ENCODE data around the gene DPP8.
"Not testable (repeated sequence)": the region's sequence is repeated elsewhere in the genome, so short reads cannot be mapped to it uniquely, and the experiment has no call there.

DPP8 gene

DNA sequence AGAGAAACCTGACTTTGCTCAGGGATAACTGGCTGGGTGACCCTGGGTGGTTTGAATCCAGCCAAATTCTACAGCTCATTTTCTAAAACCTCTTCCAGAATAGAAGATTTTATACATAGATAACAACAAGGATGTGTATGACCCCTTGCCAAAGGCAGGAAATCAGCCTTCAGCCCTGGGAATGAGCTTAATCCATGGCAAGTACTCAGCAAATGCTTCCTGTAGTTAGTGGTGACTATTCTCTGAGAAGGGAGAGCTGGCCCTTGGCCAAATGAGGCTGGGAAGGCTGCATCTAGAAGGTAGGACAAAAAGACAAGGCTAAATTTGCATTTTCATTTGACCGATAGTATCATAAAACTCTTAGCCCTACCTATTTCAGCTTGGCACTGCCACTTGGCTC is 8.1 kb upstream of the DPP8 start:
- in situ Hi-C loops (cut with MboI; ENCODE audit: low sequenced_read_pairs), result no loop called here

DNA sequence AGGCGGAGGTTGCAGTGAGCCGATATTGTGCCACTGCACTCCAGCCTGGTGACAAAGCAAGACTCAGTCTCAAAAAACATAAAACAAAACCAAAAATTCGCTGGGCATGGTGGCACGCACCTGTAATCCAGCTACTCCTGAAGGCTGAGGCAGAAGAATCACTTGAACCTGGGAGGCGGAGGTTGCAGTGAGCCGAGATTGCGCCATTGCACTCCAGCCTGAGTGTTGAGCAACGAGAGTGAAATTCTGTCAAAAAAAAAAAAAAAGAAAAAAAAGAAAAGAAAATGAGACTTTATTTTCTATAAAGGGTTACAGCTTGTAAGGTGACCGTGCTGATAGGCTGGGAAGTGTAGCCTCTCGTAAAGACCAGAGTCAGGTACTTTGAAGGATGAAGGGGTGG is 6.7 kb upstream of the DPP8 start:
- in situ Hi-C loops (cut with MboI; ENCODE audit: low sequenced_read_pairs), result no loop called here

DNA sequence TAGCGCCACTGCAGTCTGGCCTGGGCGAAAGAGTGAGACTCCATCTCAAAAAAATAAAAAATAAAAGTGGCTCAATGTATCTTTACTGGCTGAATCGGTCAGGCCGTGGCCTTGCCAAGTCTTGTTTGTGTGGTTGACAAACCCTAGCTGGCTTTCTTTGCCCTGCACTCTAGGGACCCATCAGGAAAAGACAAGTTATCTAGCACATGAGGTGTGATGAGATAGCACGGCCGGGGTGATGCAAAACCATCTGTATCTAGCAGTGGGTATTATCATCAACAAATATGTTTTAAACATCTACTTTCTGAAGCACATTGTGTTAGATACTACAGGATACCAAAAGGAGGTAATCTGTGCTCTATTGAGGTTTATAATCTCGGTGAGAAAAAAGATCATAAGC is 3.9 kb upstream of the DPP8 start:
- in situ Hi-C loops (cut with MboI; ENCODE audit: low sequenced_read_pairs), result no loop called here

DNA sequence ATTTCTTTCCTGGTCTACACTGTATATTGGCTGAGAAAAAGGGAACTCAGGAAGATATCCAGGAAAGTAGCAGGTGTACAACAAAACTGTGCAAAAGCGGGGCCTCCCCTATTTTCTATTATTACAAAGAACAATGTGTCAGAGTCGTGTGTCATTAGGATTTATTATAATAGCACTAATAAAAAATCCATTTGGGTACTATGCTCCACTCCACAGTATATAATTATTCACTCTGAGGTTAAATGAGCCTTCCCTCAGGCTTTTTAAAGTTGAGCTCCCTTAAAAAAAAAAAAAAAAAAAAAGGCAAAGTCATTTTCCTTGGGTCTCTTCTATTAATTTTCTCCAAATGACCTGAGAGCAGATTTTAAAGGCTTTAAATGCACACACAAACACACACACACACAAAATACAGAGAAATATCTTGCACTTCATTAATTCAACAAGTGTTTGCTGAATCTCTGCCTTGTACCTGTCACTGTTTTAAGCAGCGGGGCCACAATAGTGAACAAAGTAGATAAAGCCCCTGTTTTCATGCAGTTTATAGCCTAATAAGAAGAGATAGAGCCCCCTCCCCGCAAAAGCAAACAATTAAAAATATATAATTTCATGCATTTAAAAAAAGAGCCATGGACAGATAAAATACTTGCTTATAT is 1.3 kb upstream of the DPP8 start:
- in situ Hi-C loops (cut with MboI; ENCODE audit: low sequenced_read_pairs), result no loop called here

DNA sequence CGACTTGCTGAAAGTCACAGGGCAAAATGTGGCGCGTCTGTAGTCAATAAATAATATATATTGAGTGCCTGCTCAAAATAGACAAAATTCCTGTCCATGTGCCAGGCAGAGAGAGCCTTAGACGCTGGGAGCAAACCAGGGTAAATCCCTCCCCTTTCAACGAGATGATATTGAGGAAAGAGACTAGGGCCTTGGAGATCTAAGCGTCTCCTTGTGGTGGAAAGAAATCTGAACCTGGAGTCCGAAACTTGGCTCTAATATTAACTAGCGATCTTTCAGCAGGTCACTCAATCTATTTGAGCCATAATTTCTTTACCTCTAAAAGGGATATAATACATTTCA is 348 bp upstream of the DPP8 start:
- in situ Hi-C loops (cut with MboI; ENCODE audit: low sequenced_read_pairs), result no loop called here

DNA sequence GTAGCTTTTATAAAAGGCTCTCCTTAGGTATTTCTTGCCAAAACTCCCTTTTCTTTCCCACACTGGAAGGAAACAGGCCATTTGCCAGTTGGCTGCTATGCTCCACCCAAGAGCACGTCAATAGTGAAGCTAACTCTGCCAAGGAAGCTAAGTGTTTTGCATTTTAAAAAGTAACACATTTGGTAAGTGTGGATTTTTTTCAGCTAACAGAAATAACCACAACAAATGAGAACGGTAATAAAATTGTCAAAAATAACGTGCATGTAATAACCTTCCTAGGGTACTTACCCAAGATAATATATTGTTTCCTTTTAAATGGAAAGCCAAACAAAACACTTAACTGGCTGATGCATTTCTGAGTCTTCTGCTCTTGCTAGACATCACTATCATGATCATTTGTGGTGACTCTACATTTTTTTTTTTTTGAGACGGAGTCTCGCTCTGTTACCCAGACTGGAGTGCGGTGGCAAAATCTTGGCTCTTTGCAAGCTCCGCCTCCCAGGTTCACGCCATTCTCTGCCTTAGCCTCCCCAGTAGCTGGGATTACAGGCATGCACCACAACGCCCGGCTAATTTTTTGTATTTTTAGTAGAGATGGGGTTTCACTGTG is 4.6 kb downstream of the DPP8 start:
- in situ Hi-C loops (cut with MboI; ENCODE audit: low sequenced_read_pairs), result no loop called here

DNA sequence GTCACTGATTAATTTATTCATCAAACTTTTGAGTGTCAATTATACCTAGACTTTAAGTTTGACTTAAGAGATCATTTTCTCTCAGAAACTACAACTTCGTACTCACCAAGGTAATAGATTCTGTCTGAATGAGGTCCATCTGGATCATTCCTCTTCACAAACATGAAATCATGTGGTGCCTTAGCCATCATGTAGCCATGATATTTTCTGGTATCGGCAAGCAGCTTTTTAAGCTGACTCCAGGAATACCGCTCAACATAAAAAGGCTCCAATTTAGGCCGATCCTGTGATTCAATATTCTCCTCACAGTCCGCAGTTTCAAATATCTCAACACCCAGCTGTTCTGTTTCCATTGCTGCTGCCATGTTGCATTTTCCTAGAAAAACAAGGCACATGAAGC is 5.3 kb downstream of the DPP8 start:
- in situ Hi-C loops (cut with MboI; ENCODE audit: low sequenced_read_pairs), result no loop called here

DNA sequence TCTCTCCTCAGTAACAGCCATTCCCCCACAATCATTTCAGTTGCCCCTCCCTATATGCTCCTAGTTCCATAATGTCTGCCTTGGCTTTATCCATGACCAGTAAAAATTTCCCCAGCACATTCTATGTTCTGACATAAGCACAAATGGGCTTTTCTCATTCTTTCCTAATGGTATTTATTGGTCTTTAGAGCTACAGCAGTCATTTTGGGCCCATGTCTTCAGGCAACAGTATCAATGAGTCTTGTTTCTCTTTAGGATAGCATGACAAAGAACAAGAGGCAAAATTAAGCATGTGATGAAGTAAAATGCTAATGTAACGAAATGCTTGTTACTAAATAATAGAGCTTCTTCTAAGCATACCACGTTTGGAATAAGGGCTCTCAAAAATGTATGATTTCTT is 8.2 kb downstream of the DPP8 start:
- in situ Hi-C loops (cut with MboI; ENCODE audit: low sequenced_read_pairs), result no loop called here

DNA sequence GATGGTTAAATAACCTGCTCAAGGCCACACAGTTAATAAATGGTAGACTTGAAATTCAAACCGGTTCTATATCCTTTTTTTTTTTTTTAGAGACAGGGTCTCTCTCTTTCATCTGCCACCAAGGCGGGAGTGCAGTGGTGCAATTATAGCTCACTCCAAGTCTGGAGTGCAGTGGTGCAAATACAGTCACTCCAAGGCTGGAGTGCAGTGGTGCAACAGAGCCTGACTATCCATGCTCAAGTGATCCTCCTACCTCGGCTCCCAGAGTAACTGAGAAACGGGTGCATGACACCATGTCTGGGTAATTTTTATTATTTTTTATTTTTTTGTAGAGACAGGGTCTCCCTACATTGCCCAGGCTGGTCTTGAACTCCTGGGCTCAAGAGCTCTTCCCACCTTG is 23.4 kb downstream of the DPP8 start:
- in situ Hi-C loops (cut with MboI; ENCODE audit: low sequenced_read_pairs), result no loop called here

DNA sequence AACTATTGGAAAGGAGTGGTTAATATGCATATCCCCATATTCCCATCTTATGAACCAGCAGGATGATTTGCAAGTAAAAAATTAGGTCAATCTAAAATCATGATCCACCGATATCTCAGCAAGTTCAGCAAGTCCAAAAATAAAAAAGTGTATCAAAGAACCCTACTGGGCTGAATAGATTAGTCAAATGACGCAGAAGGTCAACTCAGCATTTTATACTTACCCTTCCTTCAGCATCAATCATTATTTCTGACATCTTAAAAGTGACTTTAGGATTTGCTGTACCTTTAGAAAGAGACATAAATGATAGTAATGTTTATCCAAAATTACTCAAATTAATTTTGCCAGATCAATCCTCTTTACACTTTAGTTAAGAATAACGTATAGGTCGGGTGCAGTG is 32.6 kb downstream of the DPP8 start:
- in situ Hi-C loops (cut with MboI; ENCODE audit: low sequenced_read_pairs), result no loop called here

DNA sequence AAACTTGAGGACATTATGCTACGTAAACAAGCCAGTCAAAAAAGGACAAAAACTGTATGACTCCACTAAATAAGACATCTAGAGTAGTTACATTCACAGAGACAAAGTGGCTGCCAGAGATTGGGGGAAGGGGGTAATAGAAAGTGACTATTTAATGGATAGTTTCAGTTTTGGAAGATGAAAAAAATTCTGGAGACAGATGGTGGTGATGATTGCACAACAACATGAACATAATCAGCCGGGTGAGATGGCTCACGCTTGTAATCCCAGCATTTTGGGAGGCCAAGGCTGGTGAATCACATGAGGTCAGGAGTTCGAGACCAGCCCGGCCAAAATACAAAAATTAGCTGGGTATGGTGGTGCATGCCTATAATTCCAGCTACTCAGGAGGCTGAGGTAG is 40.6 kb downstream of the DPP8 start:
- in situ Hi-C loops (cut with MboI; ENCODE audit: low sequenced_read_pairs), result no loop called here

DNA sequence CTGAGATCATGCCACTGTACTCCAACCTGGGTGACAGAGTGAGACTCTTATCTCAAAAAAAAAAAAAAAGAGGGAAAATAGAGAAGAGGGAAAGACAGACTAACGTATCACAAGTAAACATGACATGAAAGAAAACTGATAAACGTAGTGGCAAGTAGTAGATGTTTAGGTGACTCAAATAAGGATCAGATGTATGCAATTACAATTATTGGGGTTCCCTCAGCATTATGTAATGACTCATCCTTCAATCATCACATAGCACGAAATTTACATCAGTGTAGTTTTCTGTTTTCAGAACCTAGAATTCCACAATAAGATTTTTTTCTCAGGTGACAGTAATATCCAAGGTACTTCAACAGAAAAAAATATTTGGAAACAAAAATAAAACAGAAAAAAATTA is 46.6 kb downstream of the DPP8 start:
- in situ Hi-C loops (cut with MboI; ENCODE audit: low sequenced_read_pairs), result no loop called here

DNA sequence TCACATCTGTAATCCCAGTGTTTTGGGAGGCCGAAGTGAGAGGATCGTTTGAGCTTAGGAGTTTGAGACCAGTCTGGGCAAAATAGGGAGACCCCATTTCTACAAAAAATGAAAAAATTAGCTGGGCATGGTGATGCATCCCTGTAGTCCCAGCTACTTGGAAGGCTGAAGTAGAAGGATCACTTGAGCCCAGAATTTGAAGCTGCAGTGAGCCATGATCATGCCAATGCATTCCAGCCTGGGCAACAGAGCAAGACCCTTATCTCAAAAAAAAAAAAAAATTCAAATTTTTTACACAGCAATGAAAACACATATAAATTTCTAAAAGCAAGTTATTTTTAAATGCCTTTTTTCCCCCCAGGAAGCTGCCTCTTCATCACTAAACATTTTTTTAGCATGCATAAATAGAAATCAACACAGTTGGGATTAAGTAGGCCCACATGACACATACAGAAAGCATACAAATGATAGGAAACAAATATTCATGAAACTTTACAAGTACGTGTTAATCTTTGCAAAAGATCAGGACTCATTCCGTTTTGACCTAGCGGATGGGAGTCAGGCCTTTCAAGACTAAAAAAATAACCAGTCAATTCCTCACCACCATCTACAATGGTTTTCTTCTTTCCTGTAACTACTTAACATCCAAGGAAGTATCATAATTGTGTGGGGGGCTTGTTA is 49.1 kb downstream of the DPP8 start:
- in situ Hi-C loops (cut with MboI; ENCODE audit: low sequenced_read_pairs), result no loop called here

DNA sequence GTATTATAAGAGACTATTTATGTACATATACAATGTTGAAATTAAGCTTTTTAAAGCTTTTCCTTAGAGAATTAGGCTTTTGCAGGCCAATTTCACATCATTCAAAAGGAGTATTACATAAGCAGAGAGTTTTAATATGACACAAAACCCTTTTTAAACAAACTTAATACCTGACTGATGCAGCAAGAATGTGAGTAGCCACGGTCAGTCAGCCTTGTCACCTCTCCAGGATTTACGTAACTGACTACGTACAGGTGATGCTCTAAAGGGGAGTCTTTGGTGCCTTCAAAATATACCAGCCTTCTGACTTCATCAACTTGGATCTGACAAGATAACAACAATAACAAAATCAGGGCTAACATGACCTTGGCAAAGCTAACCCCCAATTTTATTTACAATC is 50.6 kb downstream of the DPP8 start:
- in situ Hi-C loops (cut with MboI; ENCODE audit: low sequenced_read_pairs), result no loop called here

DNA sequence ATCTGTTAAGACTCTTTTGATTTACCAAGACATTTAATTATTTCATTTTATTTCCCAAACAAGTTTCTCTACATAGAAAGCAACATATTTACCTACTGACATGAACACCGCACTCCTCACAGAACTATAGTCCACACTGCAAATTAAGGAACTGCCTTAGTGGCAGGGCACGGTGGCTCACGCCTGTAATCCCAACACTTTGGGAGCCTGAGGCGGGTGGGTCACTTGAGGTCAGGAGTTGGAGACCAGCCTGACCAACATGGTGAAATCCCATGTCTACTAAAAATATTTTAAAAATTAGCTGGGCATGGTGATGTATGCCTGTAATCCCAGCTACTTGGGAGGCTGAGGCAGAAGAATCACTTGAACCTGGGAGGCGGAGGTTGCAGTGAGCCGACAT is 54.4 kb downstream of the DPP8 start:
- in situ Hi-C loops (cut with MboI; ENCODE audit: low sequenced_read_pairs), result not testable (repeated sequence)

DNA sequence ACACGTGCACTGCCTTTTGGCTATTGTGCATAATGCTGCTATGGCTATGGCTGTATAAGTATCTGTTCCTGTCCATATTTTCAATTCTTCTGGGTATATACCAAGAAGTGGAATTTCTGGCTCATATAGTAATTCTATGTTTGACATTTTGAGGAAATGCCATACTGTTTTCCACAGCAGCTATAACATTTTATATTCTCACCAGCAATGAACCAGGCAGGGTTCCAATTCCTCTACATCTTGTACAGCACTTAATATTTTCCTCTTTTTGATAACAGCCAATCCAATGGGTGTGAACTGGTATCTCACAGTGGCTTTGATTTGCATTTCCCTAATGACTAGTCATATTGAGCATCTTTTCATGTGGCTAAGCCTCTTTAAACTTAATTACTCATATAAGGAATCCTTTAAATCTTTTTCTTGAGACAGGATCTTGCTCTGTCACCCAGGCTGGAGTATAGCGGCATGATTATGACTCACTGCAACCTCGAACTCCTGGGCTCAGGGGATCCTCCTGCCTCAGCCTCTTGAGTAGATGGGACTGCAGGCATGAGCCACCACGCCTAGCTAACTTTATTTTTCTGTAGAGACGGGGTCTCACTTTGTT is 56.6 kb downstream of the DPP8 start:
- in situ Hi-C loops (cut with MboI; ENCODE audit: low sequenced_read_pairs), result no loop called here

DNA sequence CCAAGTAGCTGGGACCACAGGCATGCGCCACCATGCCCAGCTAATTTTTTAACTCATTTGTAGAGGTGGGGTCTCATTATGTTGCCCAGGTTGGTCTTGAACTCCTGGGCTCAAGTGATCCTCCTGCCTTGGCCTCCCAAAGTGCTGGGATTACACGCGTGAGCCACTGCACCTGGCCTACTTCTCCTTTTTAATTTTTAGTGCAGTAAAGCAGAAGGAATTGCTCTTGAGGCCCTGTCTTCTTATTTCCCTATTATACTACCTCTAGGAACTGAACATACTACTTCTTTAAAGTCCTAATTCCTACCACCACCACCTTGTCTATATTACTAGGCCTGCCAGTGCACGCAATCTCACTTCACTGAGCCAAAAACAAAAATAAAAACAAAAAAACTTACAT is 62.2 kb downstream of the DPP8 start:
- in situ Hi-C loops (cut with MboI; ENCODE audit: low sequenced_read_pairs), result not testable (repeated sequence)

DNA sequence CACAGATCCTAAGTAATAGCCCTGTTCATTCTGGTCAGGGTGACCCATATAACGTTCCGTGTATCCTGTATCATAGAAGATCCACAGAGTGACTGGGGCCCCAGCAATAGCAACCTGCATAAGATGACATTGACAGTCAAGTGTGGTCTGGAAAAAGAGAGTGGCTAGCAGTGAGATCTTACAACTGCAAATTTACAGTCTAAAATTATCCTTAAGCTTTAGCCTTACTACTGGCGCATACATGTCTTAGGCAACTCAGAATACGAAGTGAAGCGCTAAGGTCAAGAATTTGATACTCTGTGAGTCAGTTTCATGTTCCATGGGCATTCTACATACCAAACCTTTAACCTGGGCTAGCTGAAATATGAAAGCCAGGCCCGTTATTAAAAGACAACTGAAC is 65.5 kb downstream of the DPP8 start:
- in situ Hi-C loops (cut with MboI; ENCODE audit: low sequenced_read_pairs), result no loop called here

DNA sequence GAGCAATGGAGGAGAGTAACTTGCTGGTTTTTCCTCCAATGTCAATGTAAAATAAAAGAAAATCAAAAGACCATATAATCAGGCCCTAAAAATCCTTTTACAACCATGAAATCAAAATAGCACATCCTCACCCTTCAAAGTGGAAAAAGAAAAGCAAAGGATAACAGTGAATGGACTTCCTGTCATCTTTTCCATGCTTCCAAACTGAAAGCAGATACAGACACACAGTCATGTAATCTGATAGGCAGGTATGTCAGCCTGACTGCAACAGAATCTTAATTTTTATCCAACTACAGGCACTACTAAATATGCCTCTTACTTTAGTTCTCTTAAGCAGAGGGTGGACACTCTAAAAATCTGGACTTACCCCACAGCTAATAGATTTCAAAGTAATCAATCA is 66.9 kb downstream of the DPP8 start:
- in situ Hi-C loops (cut with MboI; ENCODE audit: low sequenced_read_pairs), result no loop called here

DNA sequence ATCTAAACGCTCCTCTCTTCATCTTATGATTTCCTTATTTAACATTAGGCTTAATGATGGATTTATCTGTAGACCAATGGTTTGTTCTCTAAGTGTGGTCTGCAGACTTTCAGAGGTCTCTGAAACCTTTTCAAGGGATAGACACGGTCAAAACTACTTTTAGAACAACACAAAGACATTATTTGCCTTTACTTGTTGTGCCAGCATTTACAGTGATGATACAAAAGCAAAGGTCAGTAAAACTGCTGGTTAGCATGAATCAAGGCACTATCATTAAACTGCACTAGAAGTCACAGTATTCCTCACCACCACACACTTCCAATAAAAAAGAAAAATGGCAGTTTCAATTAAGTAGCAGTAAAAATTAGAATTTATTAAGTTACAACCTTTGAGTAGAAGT is 70.3 kb downstream of the DPP8 start:
- in situ Hi-C loops (cut with MboI; ENCODE audit: low sequenced_read_pairs), result no loop called here

DNA sequence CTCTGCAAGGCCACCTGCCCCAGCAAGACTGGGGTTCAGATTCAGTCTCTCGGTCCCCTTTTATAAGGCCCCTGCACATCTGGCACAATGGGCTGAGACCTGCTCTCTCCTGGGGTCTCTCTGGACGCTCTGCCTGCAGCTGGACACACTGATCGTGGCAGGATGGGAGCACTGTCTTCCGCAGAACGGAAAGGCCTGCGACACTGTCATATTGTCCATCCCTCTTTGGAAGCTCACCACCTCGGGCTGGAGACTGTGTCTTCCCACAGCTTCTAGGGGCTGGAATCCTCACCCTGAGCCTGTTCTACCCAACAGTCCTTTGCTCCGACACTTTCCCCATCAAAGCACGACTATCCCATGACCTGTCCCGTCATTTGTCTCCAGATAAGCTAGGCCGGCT is 83.3 kb downstream of the DPP8 start:
- in situ Hi-C loops (cut with MboI; ENCODE audit: low sequenced_read_pairs), result no loop called here

DNA sequence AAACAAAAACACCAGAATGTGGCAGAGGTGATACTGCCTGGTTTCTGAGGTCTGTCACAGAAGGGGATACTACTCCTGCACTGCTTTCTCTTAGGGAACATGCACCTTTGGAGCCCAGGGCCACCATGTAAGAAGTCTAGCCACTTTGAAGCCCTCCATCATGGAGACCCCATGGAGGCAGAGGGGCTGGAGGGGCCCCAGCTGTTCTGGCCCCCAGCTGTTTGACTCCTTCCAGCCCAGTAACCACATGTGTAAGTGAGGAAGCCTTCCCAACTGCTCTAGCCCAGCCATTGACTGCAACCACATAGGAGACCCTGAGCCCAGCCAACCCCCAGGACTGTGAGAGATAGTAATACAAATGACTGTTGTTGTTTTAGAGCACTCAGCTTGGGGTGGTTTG is 85.8 kb downstream of the DPP8 start:
- in situ Hi-C loops (cut with MboI; ENCODE audit: low sequenced_read_pairs), result no loop called here

Measured in HL-60/S4 (cell line).